Suppressor macrophage treated with lipopolysaccharide for 1 hour (primary cell): ENCODE measurements around the gene DGKE.
A peak's percentile ranks its signal among the peaks of the same experiment; 100 is the strongest.

ENCODE experiments used
- DNase-seq, 3 donors: peaks; one replicate each; pipeline ENCODE4 v3.0.0-alpha.2; 2020 to 2022

Gene DGKE

DNA sequence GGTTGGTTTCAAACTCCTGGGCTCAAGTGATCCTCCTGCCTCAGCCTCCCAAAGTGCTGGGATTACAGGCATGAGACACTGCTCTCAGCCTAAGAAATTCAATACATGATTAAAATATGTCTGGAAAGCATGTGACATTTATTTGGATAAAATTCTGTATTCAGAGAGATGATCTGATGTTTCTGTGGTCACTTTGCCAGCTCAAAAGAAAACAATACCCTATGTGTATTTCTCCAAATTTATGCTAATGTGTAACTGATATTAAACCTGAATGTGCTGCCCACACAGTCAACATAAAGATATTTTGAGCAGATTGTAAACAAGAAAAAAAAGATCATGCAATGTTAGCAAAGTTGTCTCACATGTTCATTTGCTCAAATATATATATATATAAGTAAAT, 16.9 kb upstream of the DGKE start:
- no peak for DNase-seq

DNA sequence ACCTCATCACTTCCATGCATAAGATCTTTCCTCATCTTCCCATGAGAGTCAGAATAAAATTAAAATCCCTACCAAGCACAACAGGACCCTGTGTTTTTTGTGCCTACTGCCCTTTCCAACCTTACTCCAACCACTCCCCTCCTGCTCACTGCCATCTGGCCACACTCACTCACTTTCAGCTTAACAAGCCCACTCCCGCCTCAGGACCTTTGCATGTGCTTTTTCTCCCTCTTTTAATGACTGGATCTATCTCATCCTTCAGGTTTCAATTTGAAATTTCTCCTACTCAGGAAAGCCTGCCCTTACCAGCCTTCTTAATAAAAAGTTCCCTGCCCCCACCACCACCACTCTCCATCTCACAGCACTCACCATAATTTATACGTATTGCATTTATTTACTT, 14.9 kb upstream of the DGKE start:
- no peak for DNase-seq

GRCh38 chr17:56819431-56820145, 14.4 kb upstream of the DGKE start:
- DNase-seq, result peak; percentile 82 to 89 (median 85)

GRCh38 chr17:56820207-56820606, 13.7 kb upstream of the DGKE start:
- DNase-seq, result no peak

DNA sequence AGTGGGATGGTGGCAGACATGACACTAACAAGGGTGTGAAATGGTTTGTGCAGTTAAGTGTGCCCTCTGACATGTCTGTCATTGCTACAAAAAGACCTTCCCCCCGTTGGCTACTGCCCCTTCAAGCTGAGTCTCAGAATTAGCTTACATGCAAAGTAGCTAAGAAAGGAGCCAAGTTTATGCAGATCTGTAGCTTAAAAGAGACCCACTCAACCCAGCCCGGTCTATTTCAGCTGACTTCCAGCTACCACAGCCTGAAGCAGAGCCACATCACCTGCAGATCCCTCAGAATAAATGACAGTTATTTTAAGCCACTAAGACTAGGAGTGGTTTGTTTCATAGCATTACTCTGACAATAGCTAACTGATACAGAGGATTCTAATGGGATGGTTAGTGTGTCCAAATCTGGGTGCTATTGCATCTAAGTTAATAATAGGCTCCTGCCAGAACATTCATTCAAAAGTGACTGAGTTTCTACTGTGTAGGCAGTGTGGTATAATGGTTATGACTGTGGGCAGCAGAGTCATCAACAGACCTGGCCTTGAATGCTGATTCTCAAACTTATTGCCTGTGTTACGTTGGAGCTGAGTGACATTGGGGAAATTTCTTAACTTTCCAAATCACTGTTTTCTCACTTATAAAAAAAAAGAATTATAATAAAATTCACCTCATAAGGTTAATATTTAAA, 12.0 kb upstream of the DGKE start:
- no peak for DNase-seq

GRCh38 chr17:56822725-56823124, 11.2 kb upstream of the DGKE start:
- no peak for DNase-seq

- DNase-seq, result no peak
Observed at GRCh38 chr17:56823848-56824247, 10.1 kb upstream of the DGKE start.

GRCh38 chr17:56824503-56824902, 9.4 kb upstream of the DGKE start:
- DNase-seq, result no peak

- no peak for DNase-seq
Observed at GRCh38 chr17:56826611-56827414, 7.1 kb upstream of the DGKE start.

GRCh38 chr17:56830726-56831368, 3.1 kb upstream of the DGKE start:
- no peak for DNase-seq

- DNase-seq, result no peak
Observed at GRCh38 chr17:56831369-56832095, 2.4 kb upstream of the DGKE start.

DNA sequence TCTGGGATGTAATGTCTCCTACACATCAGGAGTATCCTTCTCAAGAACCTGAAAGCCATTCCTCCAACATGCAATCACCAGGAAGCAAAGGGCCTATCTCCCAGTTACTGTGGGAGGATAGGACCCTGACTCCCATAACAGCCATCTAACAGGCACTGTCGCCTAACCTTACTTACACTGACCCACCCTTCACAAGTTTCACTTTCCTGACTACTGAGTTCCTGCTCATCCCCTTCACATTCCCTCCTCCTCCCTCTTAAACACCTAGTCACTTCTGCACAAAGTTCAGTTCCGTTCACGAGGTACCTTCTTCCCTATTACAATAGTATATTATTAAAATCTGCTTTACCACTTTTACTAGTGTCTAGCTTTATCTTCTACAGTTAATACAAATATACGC, 1.5 kb upstream of the DGKE start:
- DNase-seq, result peak; percentile 15 to 35 (median 32)

- DNase-seq, result peak; percentile 44 to 72 (median 60)
Observed at GRCh38 chr17:56833057-56833808, 718 bp upstream of the DGKE start.

- peak in 2 of 3 donors; percentile 11 to 36 for DNase-seq
Observed at GRCh38 chr17:56834380-56835263, 671 bp downstream of the DGKE start.

DNA sequence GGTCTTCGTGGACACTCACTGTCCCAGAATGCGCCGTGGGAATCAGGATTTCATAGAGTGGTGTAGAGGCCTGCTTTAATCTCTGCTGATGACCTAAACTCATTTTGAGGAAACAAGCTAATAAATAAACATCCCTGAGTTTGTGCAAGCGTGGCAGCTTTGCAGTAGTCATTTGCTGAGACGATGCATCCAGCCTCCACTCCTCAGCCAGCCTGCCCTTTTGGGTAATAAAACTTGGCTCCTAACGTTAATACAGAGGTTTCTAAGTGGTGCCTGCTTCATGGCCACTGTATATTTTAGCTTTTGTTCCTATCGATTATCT, 1.3 kb downstream of the DGKE start:
- DNase-seq, result peak; percentile 65 to 73 (median 68)

DNA sequence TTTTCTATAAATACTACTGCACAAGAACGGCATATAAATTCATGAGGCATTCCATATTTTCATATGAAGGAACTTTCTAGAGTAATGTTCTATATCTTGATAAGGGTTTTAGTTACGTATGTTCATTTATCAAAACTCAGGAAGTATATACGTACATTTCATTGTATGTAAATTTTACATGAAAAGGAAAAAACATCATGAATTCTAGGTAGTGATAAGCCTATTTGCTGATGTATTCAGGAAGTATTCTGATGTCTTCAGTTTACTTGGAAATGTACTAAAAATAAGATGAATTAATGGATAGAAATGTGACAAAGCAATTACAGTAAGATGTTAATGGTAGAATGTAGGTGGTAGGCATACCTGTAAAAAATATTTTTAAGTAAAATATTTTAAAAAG, 4.7 kb downstream of the DGKE start:
- DNase-seq, result no peak

DNA sequence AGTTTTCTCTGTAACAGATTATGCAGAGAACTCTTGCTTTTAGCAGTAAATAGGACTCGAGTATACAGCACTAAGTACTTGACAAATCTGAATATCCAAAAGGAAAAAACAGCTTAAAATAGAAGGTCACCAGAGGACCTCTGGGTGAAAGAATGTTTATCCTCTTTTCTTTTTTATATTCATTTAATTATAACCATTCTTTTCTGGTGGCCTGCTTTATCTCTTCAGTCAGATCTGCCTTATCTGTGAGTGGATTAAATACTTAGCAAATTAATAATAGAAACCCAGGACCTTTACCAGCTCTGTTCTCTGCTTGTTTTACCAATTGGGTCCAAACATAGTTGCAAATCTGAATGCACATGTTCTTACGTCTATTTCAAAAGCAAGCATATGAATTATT, 8.6 kb downstream of the DGKE start:
- DNase-seq, result no peak

DNA sequence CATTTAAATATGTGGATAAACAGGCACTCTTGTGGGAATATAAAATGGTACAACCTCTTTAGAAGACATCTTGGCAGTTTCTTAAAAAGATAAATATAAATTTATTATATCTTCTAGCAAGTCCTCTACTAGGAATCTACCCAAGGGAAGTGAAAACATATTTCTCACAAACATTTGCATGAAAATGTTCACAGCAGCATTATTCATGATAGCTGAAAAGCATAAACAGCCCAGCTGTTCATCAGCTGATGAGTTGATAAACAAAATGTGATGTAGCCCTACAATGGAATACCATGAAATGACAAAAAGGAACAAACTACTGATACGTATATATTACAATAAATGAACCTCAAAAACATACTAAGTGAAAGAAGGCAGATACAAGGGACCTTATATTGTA, 12.0 kb downstream of the DGKE start:
- no peak for DNase-seq

- DNase-seq, result no peak
Observed at GRCh38 chr17:56847106-56847505, 13.2 kb downstream of the DGKE start.

- no peak for DNase-seq
Observed at GRCh38 chr17:56849131-56849530, 15.2 kb downstream of the DGKE start.

- DNase-seq, result no peak
Observed at GRCh38 chr17:56850591-56850990, 16.6 kb downstream of the DGKE start.
